A549 (cell line): ENCODE results near the gene MYO18B. TPM values are rescaled to one million over a fixed set of nuclear protein-coding genes. Genes with fewer than 3 reads are reported as not detected.

Experiments
- ATAC-seq, 2 experiments: fragments of 200-7000 bp in 1 of 2; fragments of >200 bp in 1 of 2; cut with Nextera tagmentation in 1 of 2; cut with Tn5 transposase in 1 of 2; 3 replicates each; pipeline versions ENCODE4 v1.8.0 to v1.9.1; 2018 to 2020; ENCODE audit warnings: mild to moderate bottlenecking in 1 of 2, moderate library complexity in 1 of 2
- CTCF ChIA-PET: fragments of 300-600 bp; sonication (Branson Sonifier 250); formaldehyde crosslinking; extraction: SDS; loops from one replicate; lab custom pipeline; 2021; ENCODE audit warnings: antibody characterized with exemption, inconsistent platforms; lab: Yijun Ruan, JAX
- POLR2A ChIA-PET: fragments of 350-600 bp; formaldehyde crosslinking; extraction: SDS; loops from one replicate; lab custom pipeline; 2021; ENCODE audit warnings: antibody characterized with exemption, inconsistent platforms; lab: Yijun Ruan, JAX
- DNase-seq, 2 experiments: peaks; one replicate each; pipeline versions ENCODE4 v3.0.0 to v3.0.0-alpha.2; 2011 to 2016; ENCODE audit warnings: low read depth in 1 of 2, low spot score in 1 of 2
- FAIRE-seq: peaks from 2 replicates; lab custom pipeline; 2011; peaks lifted over from hg19 to GRCh38; lab: Jason Lieb, UNC
- H3K27ac ChIP-seq, 2 experiments: fragments of >200 bp; sonication (Bioruptor Twin); formaldehyde crosslinking; 3 replicates each; pipeline ENCODE4 v1.5.1; 2016 to 2017
- H3K4me1 ChIP-seq: fragments of >200 bp; sonication (Bioruptor Twin); formaldehyde crosslinking; 3 replicates; pipeline ENCODE4 v1.6.1; 2016
- H3K4me2 ChIP-seq: fragments of >200 bp; sonication (Bioruptor Twin); formaldehyde crosslinking; 3 replicates; pipeline ENCODE4 v1.6.1; 2016
- H3K4me3 ChIP-seq: fragments of >200 bp; sonication (Bioruptor Twin); formaldehyde crosslinking; 3 replicates; pipeline ENCODE4 v1.5.1; 2016
- H3K9me3 ChIP-seq: fragments of >200 bp; sonication (Bioruptor Twin); formaldehyde crosslinking; 3 replicates; pipeline ENCODE4 v1.6.1; 2016
- BCL3 ChIP-seq: fragments of >200 bp; sonication (Bioruptor Twin); formaldehyde crosslinking; IDR thresholded peaks from 3 replicates; pipeline ENCODE4 v1.6.1; 2016
- BHLHE40 ChIP-seq: IDR thresholded peaks from 2 replicates; pipeline ENCODE4 v1.6.1; 2012; ENCODE audit warnings: low read depth, low read length, inconsistent platforms
- CBX2 ChIP-seq: fragments of 200-600 bp; sonication (generic); IDR thresholded peaks from 2 replicates; pipeline ENCODE4 v1.6.1; 2016; ENCODE audit warnings: low read depth, mild to moderate bottlenecking, borderline replicate concordance
- CEBPB ChIP-seq, 2 experiments: fragments of >200 bp in 1 of 2; sonication (Bioruptor Twin) in 1 of 2; formaldehyde crosslinking in 1 of 2; IDR thresholded peaks; 2 replicates each; pipeline ENCODE4 v1.6.1; 2012 to 2016
- CHD2 ChIP-seq: fragments of 150-350 bp; IDR thresholded peaks from 2 replicates; pipeline ENCODE4 v1.6.1; 2014; ENCODE audit warnings: low read length; ENCODE audit not compliant: partially characterized antibody
- CHD4 ChIP-seq: fragments of 200-600 bp; sonication (generic); IDR thresholded peaks from 2 replicates; pipeline ENCODE4 v1.6.1; 2016; ENCODE audit warnings: antibody characterized with exemption, mild to moderate bottlenecking, borderline replicate concordance
- EHMT2 ChIP-seq: fragments of 200-600 bp; sonication (generic); IDR thresholded peaks from 2 replicates; pipeline ENCODE4 v1.6.1; 2016; ENCODE audit warnings: antibody characterized with exemption, low read depth, mild to moderate bottlenecking, moderate library complexity
- FOSL2 ChIP-seq, 2 experiments: fragments of 450-650 bp in 1 of 2; fragments of >200 bp in 1 of 2; sonication (Bioruptor Twin) in 1 of 2; formaldehyde crosslinking; IDR thresholded peaks; 2 replicates each; pipeline versions ENCODE4 v1.5.0 to v1.6.1; 2016 to 2020; ENCODE audit warnings: mild to moderate bottlenecking in 1 of 2, moderate library complexity in 1 of 2
- HEYL ChIP-seq: fragments of 250-450 bp; sonication (Bioruptor Pico); IDR thresholded peaks from 2 replicates; pipeline ENCODE4 v1.8.0; 2021; ENCODE audit warnings: mild to moderate bottlenecking, moderate library complexity
- HOXB5 ChIP-seq: fragments of 250-450 bp; sonication (Bioruptor Pico); IDR thresholded peaks from 2 replicates; pipeline ENCODE4 v1.5.0; 2020; ENCODE audit warnings: mild to moderate bottlenecking, moderate library complexity
- JUNB ChIP-seq: fragments of >200 bp; sonication (Bioruptor Twin); formaldehyde crosslinking; IDR thresholded peaks from 2 replicates; pipeline ENCODE4 v1.6.1; 2016
- MAX ChIP-seq: IDR thresholded peaks from 2 replicates; pipeline ENCODE4 v1.6.1; 2012
- MAZ ChIP-seq: fragments of 150-350 bp; IDR thresholded peaks from 2 replicates; pipeline ENCODE4 v1.6.1; 2014; ENCODE audit warnings: antibody characterized with exemption, low read depth, low read length, borderline replicate concordance
- MYC ChIP-seq: IDR thresholded peaks from 2 replicates; pipeline ENCODE4 v1.6.1; 2012; ENCODE audit warnings: mild to moderate bottlenecking, inconsistent platforms, low read length, improper control_type of control experiment, borderline replicate concordance
- NFE2L2 ChIP-seq: fragments of 150-350 bp; conservative IDR thresholded peaks from 2 replicates; pipeline ENCODE4 v1.6.1; 2014; ENCODE audit warnings: low read length
- POLR2A ChIP-seq: IDR thresholded peaks from 2 replicates; pipeline ENCODE4 v1.6.1; 2012; ENCODE audit warnings: mild to moderate bottlenecking, low read length
- POLR2AphosphoS2 ChIP-seq: conservative IDR thresholded peaks from 2 replicates; pipeline ENCODE4 v1.6.1; 2012; ENCODE audit warnings: low read length, improper control_type of control experiment, inconsistent platforms
- REST ChIP-seq: fragments of 200-600 bp; sonication (generic); IDR thresholded peaks from 2 replicates; pipeline ENCODE4 v1.6.1; 2016; ENCODE audit warnings: antibody characterized with exemption, mild to moderate bottlenecking, moderate library complexity
- RNF2 ChIP-seq: fragments of 200-600 bp; sonication (generic); IDR thresholded peaks from 2 replicates; pipeline ENCODE4 v1.6.1; 2016; ENCODE audit warnings: low read depth, mild to moderate bottlenecking, antibody characterized with exemption, moderate library complexity, borderline replicate concordance
- ZC3H11A ChIP-seq: fragments of 450-650 bp; IDR thresholded peaks from 2 replicates; pipeline ENCODE4 v1.6.1; 2014; ENCODE audit warnings: antibody characterized with exemption, mild to moderate bottlenecking
- WGBS: methylation state at CpG from one replicate; pipeline ENCODE4 v1.1.6; 2017; ENCODE audit errors: missing lambda C conversion rate; 5-methylcytosine and 5-hydroxymethylcytosine counted together
- polyA plus RNA-seq, 4 experiments: library from polyadenylated mRNA; depleted of rRNA in 3 of 4; stranded (reverse); fragments of >200 nt; fragmentation: RNase III in 1 of 4; extraction: RNeasy Plus Mini Kit Qiagen cat#74134 plus additional on column Dnase treatment in 1 of 4; gene quantifications; 2 replicates in 3 of 4; 3 replicates in 1 of 4; pipeline ENCODE4 v1.2.3, GENCODE V29; 2011 to 2017

The MYO18B gene
- polyA plus RNA-seq, 2 of the 4 experiments (the other 2 are of a cell fraction), result 0.01 TPM

- Histone ChIP-seq H3K9me3 (no peaks in the 10 kb centered on the region), H3K27ac (no peak overlapping the region)
- no peak for DNase-seq
- WGBS, result 48% methylated on average over 4 of the region's 5 CpGs
- FAIRE-seq, result no peak
- ATAC-seq, result no peak
- TF ChIP-seq HOXB5 (CRISPR knock-in tag), result no peak
- TF ChIP-seq MAZ, result no peak
- TF ChIP-seq POLR2AphosphoS2, result no peak
- TF ChIP-seq, all 56 proteins: peak for 0
- Histone ChIP-seq H3K4me2 (no peak overlapping the region), H3K4me1 (no peaks in the 10 kb centered on the region), H3K4me3 (no peak overlapping the region)
- CTCF ChIA-PET, result no interaction called here
- POLR2A ChIA-PET, result no interaction called here
These were observed 98.2 kb downstream of the MYO18B start for GRCh38 chr22:25840167-25840566.

GRCh38 chr22:25840891-25841290 is 98.9 kb downstream of the MYO18B start:
- DNase-seq, result no peak

GRCh38 chr22:25841775-25842174 is 99.8 kb downstream of the MYO18B start:
- TF ChIP-seq MAZ (no peak), NFE2L2 (no peak), HEYL (no peak), POLR2A (no peak)
- ChIA-PET POLR2A (no interaction called here), CTCF (no interaction called here)
- Histone ChIP-seq H3K4me2 (no peak overlapping the region), H3K4me1 (no peaks in the 10 kb centered on the region), H3K9me3 (no peaks in the 10 kb centered on the region), H3K4me3 (no peak overlapping the region), H3K27ac (no peak overlapping the region)
- DNase-seq (no peak), ATAC-seq (no peak), FAIRE-seq (no peak)
- 35% methylated on average over 7 of the region's 7 CpGs for WGBS

More at GRCh38 chr22:25840891-25841290, 98.9 kb downstream of the MYO18B start:
- TF ChIP-seq FOSL2 (IDR thresholded peaks at IDR 0.05), result no peak
- no peak for TF ChIP-seq FOSL2 (CRISPR knock-in tag; IDR thresholded peaks at IDR 0.05)
- no peak for TF ChIP-seq MAX
- TF ChIP-seq BCL3, result no peak
- TF ChIP-seq CHD4, result no peak
- no peak for TF ChIP-seq REST
- no peak for TF ChIP-seq CBX2
- no peak for TF ChIP-seq ZC3H11A
- no peak overlapping the region for H3K4me3 ChIP-seq
- ChIA-PET CTCF (no interaction called here), POLR2A (no interaction called here)
- ATAC-seq (no peak), FAIRE-seq (no peak)
- WGBS, result 33% methylated on average over 3 of the region's 3 CpGs
- no peaks in the 10 kb centered on the region for H3K4me1 ChIP-seq
- no peak overlapping the region for H3K27ac ChIP-seq
- no peaks in the 10 kb centered on the region for H3K9me3 ChIP-seq
- H3K4me2 ChIP-seq, result no peak overlapping the region

- Histone ChIP-seq H3K4me3 (no peak overlapping the region), H3K4me1 (no peaks in the 10 kb centered on the region), H3K27ac (no peak overlapping the region), H3K9me3 (no peaks in the 10 kb centered on the region), H3K4me2 (no peak overlapping the region)
- no peak for FAIRE-seq
- no peak for ATAC-seq
- CTCF ChIA-PET, result interaction anchor here (1.0 to 2.9 kb wide), 2 partner anchors 10 to 11 kb away, joined by 3 to 17 read pairs; no protein-coding TSS in a partner anchor
- WGBS, result 40% methylated on average over 11 of the region's 11 CpGs
- POLR2A ChIA-PET, result no interaction called here
- no peak for DNase-seq
- no peak for TF ChIP-seq CHD2
- TF ChIP-seq CHD4, result no peak
- TF ChIP-seq MYC, result no peak
- TF ChIP-seq BHLHE40, result no peak
- TF ChIP-seq RNF2, result no peak
- no peak for TF ChIP-seq ZC3H11A
- no peak for TF ChIP-seq POLR2A
- no peak for TF ChIP-seq JUNB
- TF ChIP-seq EHMT2, result no peak
- no peak for TF ChIP-seq MAX
- no peak for TF ChIP-seq REST
- TF ChIP-seq CEBPB (IDR thresholded peaks at IDR 0.05), result no peak
- no peak for TF ChIP-seq POLR2AphosphoS2
These were observed 101.8 kb downstream of the MYO18B start for GRCh38 chr22:25843660-25844405.
